Measurements from ENCODE around the gene STRBP.
A peak's percentile ranks its signal among the peaks of the same experiment; 100 is the strongest.
"Not testable (repeated sequence)": the region's sequence is repeated elsewhere in the genome, so short reads cannot be mapped to it uniquely, and the experiment has no call there.

Gene STRBP

GRCh38 chr9:123218831-123219230, 49.6 kb downstream of the STRBP start:
- Histone ChIP-seq H3K4me3 (ENCODE audit: low read length) (no peak overlapping the region), H3K9ac (ENCODE audit: low read length) (no peak overlapping the region), H3K4me1 (ENCODE audit: control insufficient read depth, insufficient read depth, low read length) (no peaks in the 10 kb centered on the region), H3K27me3 (replicated peaks; ENCODE audit: control insufficient read depth, insufficient read depth, low read length) (no peaks in the 10 kb centered on the region), H3K36me3 (ENCODE audit: control insufficient read depth, insufficient read depth, low read length, severe bottlenecking) (no peaks in the 10 kb centered on the region), H3K9me3 (ENCODE audit: control insufficient read depth, low read length) (no peaks in the 10 kb centered on the region)
- no peak for DNase-seq (ENCODE audit: low read depth)

- DNase-seq (ENCODE audit: low read depth), result peak; percentile 40
- Histone ChIP-seq H3K27me3 (replicated peaks; ENCODE audit: control insufficient read depth, insufficient read depth, low read length) (no peaks in the 10 kb centered on the region), H3K9ac (ENCODE audit: low read length) (no peak overlapping the region)
Measured at GRCh38 chr9:123217128-123217654, 51.2 kb downstream of the STRBP start.

GRCh38 chr9:123216251-123216797, 52.1 kb downstream of the STRBP start:
- no peak overlapping the region for H3K4me3 ChIP-seq (ENCODE audit: low read length)
- H3K36me3 ChIP-seq (ENCODE audit: control insufficient read depth, insufficient read depth, low read length, severe bottlenecking), result no peaks in the 10 kb centered on the region
- DNase-seq (ENCODE audit: low read depth), result no peak
- no peaks in the 10 kb centered on the region for H3K4me1 ChIP-seq (ENCODE audit: control insufficient read depth, insufficient read depth, low read length)
- H3K9me3 ChIP-seq (ENCODE audit: control insufficient read depth, low read length), result no peaks in the 10 kb centered on the region
- no peaks in the 10 kb centered on the region for H3K27me3 ChIP-seq (replicated peaks; ENCODE audit: control insufficient read depth, insufficient read depth, low read length)
- no peak overlapping the region for H3K9ac ChIP-seq (ENCODE audit: low read length)

More at GRCh38 chr9:123217128-123217654, 51.2 kb downstream of the STRBP start:
- Histone ChIP-seq H3K4me3 (ENCODE audit: low read length) (no peak overlapping the region), H3K4me1 (ENCODE audit: control insufficient read depth, insufficient read depth, low read length) (no peaks in the 10 kb centered on the region), H3K36me3 (ENCODE audit: control insufficient read depth, insufficient read depth, low read length, severe bottlenecking) (no peaks in the 10 kb centered on the region), H3K9me3 (ENCODE audit: control insufficient read depth, low read length) (no peaks in the 10 kb centered on the region)

- Histone ChIP-seq H3K36me3 (ENCODE audit: control insufficient read depth, insufficient read depth, low read length, severe bottlenecking) (no peaks in the 10 kb centered on the region), H3K27me3 (replicated peaks; ENCODE audit: control insufficient read depth, insufficient read depth, low read length) (no peaks in the 10 kb centered on the region), H3K9ac (ENCODE audit: low read length) (no peak overlapping the region), H3K4me3 (ENCODE audit: low read length) (no peak overlapping the region), H3K9me3 (ENCODE audit: control insufficient read depth, low read length) (no peaks in the 10 kb centered on the region), H3K4me1 (ENCODE audit: control insufficient read depth, insufficient read depth, low read length) (no peaks in the 10 kb centered on the region)
- DNase-seq (ENCODE audit: low read depth), result no peak
Measured at GRCh38 chr9:123211081-123211480, 57.3 kb downstream of the STRBP start.

GRCh38 chr9:123208626-123209174, 59.7 kb downstream of the STRBP start:
- Histone ChIP-seq H3K36me3 (ENCODE audit: control insufficient read depth, insufficient read depth, low read length, severe bottlenecking) (no peaks in the 10 kb centered on the region), H3K9me3 (ENCODE audit: control insufficient read depth, low read length) (no peaks in the 10 kb centered on the region), H3K9ac (ENCODE audit: low read length) (no peak overlapping the region), H3K27me3 (replicated peaks; ENCODE audit: control insufficient read depth, insufficient read depth, low read length) (no peaks in the 10 kb centered on the region), H3K4me3 (ENCODE audit: low read length) (no peak overlapping the region), H3K4me1 (ENCODE audit: control insufficient read depth, insufficient read depth, low read length) (no peaks in the 10 kb centered on the region)
- no peak for DNase-seq (ENCODE audit: low read depth)

- Histone ChIP-seq H3K9ac (ENCODE audit: low read length) (no peak overlapping the region), H3K36me3 (ENCODE audit: control insufficient read depth, insufficient read depth, low read length, severe bottlenecking) (no peaks in the 10 kb centered on the region), H3K4me3 (ENCODE audit: low read length) (no peak overlapping the region), H3K9me3 (ENCODE audit: control insufficient read depth, low read length) (peaks cover 5% of the 10 kb centered on the region), H3K27me3 (replicated peaks; ENCODE audit: control insufficient read depth, insufficient read depth, low read length) (no peaks in the 10 kb centered on the region), H3K4me1 (ENCODE audit: control insufficient read depth, insufficient read depth, low read length) (no peaks in the 10 kb centered on the region)
- DNase-seq (ENCODE audit: low read depth), result no peak
Measured at GRCh38 chr9:123206065-123206464, 62.3 kb downstream of the STRBP start.

- Histone ChIP-seq H3K9me3 (ENCODE audit: control insufficient read depth, low read length) (peaks cover 5% of the 10 kb centered on the region), H3K36me3 (ENCODE audit: control insufficient read depth, insufficient read depth, low read length, severe bottlenecking) (no peaks in the 10 kb centered on the region), H3K4me1 (ENCODE audit: control insufficient read depth, insufficient read depth, low read length) (no peaks in the 10 kb centered on the region), H3K27me3 (replicated peaks; ENCODE audit: control insufficient read depth, insufficient read depth, low read length) (no peaks in the 10 kb centered on the region), H3K9ac (ENCODE audit: low read length) (no peak overlapping the region), H3K4me3 (ENCODE audit: low read length) (no peak overlapping the region)
- no peak for DNase-seq (ENCODE audit: low read depth)
Measured at GRCh38 chr9:123201083-123201482, 67.3 kb downstream of the STRBP start.

GRCh38 chr9:123200469-123200868, 67.9 kb downstream of the STRBP start:
- not testable (repeated sequence) for H3K9me3 ChIP-seq (ENCODE audit: control insufficient read depth, low read length); DNase-seq (ENCODE audit: low read depth); H3K4me1 ChIP-seq (ENCODE audit: control insufficient read depth, insufficient read depth, low read length); H3K4me3 ChIP-seq (ENCODE audit: low read length); H3K9ac ChIP-seq (ENCODE audit: low read length); H3K27me3 ChIP-seq (replicated peaks; ENCODE audit: control insufficient read depth, insufficient read depth, low read length); H3K36me3 ChIP-seq (ENCODE audit: control insufficient read depth, insufficient read depth, low read length, severe bottlenecking)

GRCh38 chr9:123196124-123196523, 72.3 kb downstream of the STRBP start:
- Histone ChIP-seq H3K4me3 (ENCODE audit: low read length) (no peak overlapping the region), H3K9ac (ENCODE audit: low read length) (no peak overlapping the region), H3K27me3 (replicated peaks; ENCODE audit: control insufficient read depth, insufficient read depth, low read length) (no peaks in the 10 kb centered on the region), H3K9me3 (ENCODE audit: control insufficient read depth, low read length) (no peaks in the 10 kb centered on the region), H3K36me3 (ENCODE audit: control insufficient read depth, insufficient read depth, low read length, severe bottlenecking) (no peaks in the 10 kb centered on the region), H3K4me1 (ENCODE audit: control insufficient read depth, insufficient read depth, low read length) (no peaks in the 10 kb centered on the region)
- DNase-seq (ENCODE audit: low read depth), result no peak

- no peak for DNase-seq (ENCODE audit: low read depth)
- Histone ChIP-seq H3K9ac (ENCODE audit: low read length) (no peak overlapping the region), H3K27me3 (replicated peaks; ENCODE audit: control insufficient read depth, insufficient read depth, low read length) (no peaks in the 10 kb centered on the region), H3K4me3 (ENCODE audit: low read length) (no peak overlapping the region), H3K4me1 (ENCODE audit: control insufficient read depth, insufficient read depth, low read length) (no peaks in the 10 kb centered on the region), H3K36me3 (ENCODE audit: control insufficient read depth, insufficient read depth, low read length, severe bottlenecking) (no peaks in the 10 kb centered on the region), H3K9me3 (ENCODE audit: control insufficient read depth, low read length) (no peaks in the 10 kb centered on the region)
Measured at GRCh38 chr9:123194023-123194422, 74.4 kb downstream of the STRBP start.

- no peak for DNase-seq (ENCODE audit: low read depth)
- H3K9ac ChIP-seq (ENCODE audit: low read length), result no peak overlapping the region
- H3K4me1 ChIP-seq (ENCODE audit: control insufficient read depth, insufficient read depth, low read length), result no peaks in the 10 kb centered on the region
- no peaks in the 10 kb centered on the region for H3K36me3 ChIP-seq (ENCODE audit: control insufficient read depth, insufficient read depth, low read length, severe bottlenecking)
- no peak overlapping the region for H3K4me3 ChIP-seq (ENCODE audit: low read length)
- H3K27me3 ChIP-seq (replicated peaks; ENCODE audit: control insufficient read depth, insufficient read depth, low read length), result no peaks in the 10 kb centered on the region
- no peaks in the 10 kb centered on the region for H3K9me3 ChIP-seq (ENCODE audit: control insufficient read depth, low read length)
Measured at GRCh38 chr9:123191680-123192079, 76.7 kb downstream of the STRBP start.

- no peak overlapping the region for H3K9ac ChIP-seq (ENCODE audit: low read length)
- no peaks in the 10 kb centered on the region for H3K9me3 ChIP-seq (ENCODE audit: control insufficient read depth, low read length)
- DNase-seq (ENCODE audit: low read depth), result no peak
- H3K27me3 ChIP-seq (replicated peaks; ENCODE audit: control insufficient read depth, insufficient read depth, low read length), result no peaks in the 10 kb centered on the region
- H3K36me3 ChIP-seq (ENCODE audit: control insufficient read depth, insufficient read depth, low read length, severe bottlenecking), result no peaks in the 10 kb centered on the region
- no peaks in the 10 kb centered on the region for H3K4me1 ChIP-seq (ENCODE audit: control insufficient read depth, insufficient read depth, low read length)
- no peak overlapping the region for H3K4me3 ChIP-seq (ENCODE audit: low read length)
Measured at GRCh38 chr9:123191260-123191659, 77.1 kb downstream of the STRBP start.

Data from adipocyte (in vitro differentiated cells).